IPS-15b (cell line): ENCODE measurements around the gene SRP19.
"Not testable (repeated sequence)": the region's sequence is repeated elsewhere in the genome, so short reads cannot be mapped to it uniquely, and the experiment has no call there.

ENCODE experiments used
- H3K27me3 ChIP-seq: one replicate; pipeline ENCODE4 v1.6.1; 2013; ENCODE audit warnings: low read length; ENCODE audit not compliant: control insufficient read depth, insufficient read depth
- H3K36me3 ChIP-seq: one replicate; pipeline ENCODE4 v1.6.1; 2013; ENCODE audit warnings: low read length; ENCODE audit not compliant: control insufficient read depth, insufficient read depth
- H3K4me1 ChIP-seq: one replicate; pipeline ENCODE4 v1.6.1; 2013; ENCODE audit warnings: mild to moderate bottlenecking, low read length; ENCODE audit not compliant: control insufficient read depth, insufficient read depth
- H3K4me3 ChIP-seq: one replicate; pipeline ENCODE4 v1.5.1; 2013; ENCODE audit warnings: low read depth, low read length
- H3K9ac ChIP-seq: one replicate; pipeline ENCODE4 v1.6.1; 2013; ENCODE audit warnings: low read depth, mild to moderate bottlenecking, low read length
- H3K9me3 ChIP-seq: one replicate; pipeline ENCODE4 v1.6.1; 2013; ENCODE audit warnings: mild to moderate bottlenecking, low read length; ENCODE audit not compliant: control insufficient read depth, insufficient read depth

Gene SRP19

GRCh38 chr5:112870966-112871365, 9.9 kb downstream of the SRP19 start:
- Histone ChIP-seq H3K9ac (no peak overlapping the region), H3K4me1 (no peaks in the 10 kb centered on the region), H3K36me3 (peaks cover 20% of the 10 kb centered on the region)

GRCh38 chr5:112876362-112876761, 15.3 kb downstream of the SRP19 start:
- no peaks in the 10 kb centered on the region for H3K36me3 ChIP-seq
- H3K4me3 ChIP-seq: no peak overlapping the region
- H3K4me1 ChIP-seq: peaks cover 4% of the 10 kb centered on the region
- no peaks in the 10 kb centered on the region for H3K9me3 ChIP-seq
- no peak overlapping the region for H3K9ac ChIP-seq
- H3K27me3 ChIP-seq: no peaks in the 10 kb centered on the region

More at GRCh38 chr5:112870966-112871365, 9.9 kb downstream of the SRP19 start:
- H3K9me3 ChIP-seq: no peaks in the 10 kb centered on the region
- H3K27me3 ChIP-seq: no peaks in the 10 kb centered on the region
- no peak overlapping the region for H3K4me3 ChIP-seq

- H3K4me3 ChIP-seq: no peak overlapping the region
- no peak overlapping the region for H3K9ac ChIP-seq
- no peaks in the 10 kb centered on the region for H3K27me3 ChIP-seq
- no peaks in the 10 kb centered on the region for H3K36me3 ChIP-seq
- H3K9me3 ChIP-seq: no peaks in the 10 kb centered on the region
- peaks cover 4% of the 10 kb centered on the region for H3K4me1 ChIP-seq
Observed at GRCh38 chr5:112878101-112878500, 17.0 kb downstream of the SRP19 start.

GRCh38 chr5:112878760-112879159, 17.7 kb downstream of the SRP19 start:
- Histone ChIP-seq H3K9ac (no peak overlapping the region), H3K27me3 (no peaks in the 10 kb centered on the region), H3K9me3 (no peaks in the 10 kb centered on the region), H3K4me1 (peaks cover 4% of the 10 kb centered on the region), H3K36me3 (no peaks in the 10 kb centered on the region), H3K4me3 (no peak overlapping the region)

GRCh38 chr5:112880219-112880964, 19.3 kb downstream of the SRP19 start:
- Histone ChIP-seq H3K36me3 (peaks cover 3% of the 10 kb centered on the region), H3K4me3 (no peak overlapping the region), H3K9me3 (no peaks in the 10 kb centered on the region), H3K9ac (no peak overlapping the region), H3K27me3 (no peaks in the 10 kb centered on the region), H3K4me1 (peaks cover 4% of the 10 kb centered on the region)

- Histone ChIP-seq H3K36me3 (peaks cover 8% of the 10 kb centered on the region), H3K27me3 (no peaks in the 10 kb centered on the region), H3K4me1 (no peaks in the 10 kb centered on the region), H3K9ac (no peak overlapping the region), H3K4me3 (no peak overlapping the region), H3K9me3 (no peaks in the 10 kb centered on the region)
Observed at GRCh38 chr5:112883192-112883591, 22.1 kb downstream of the SRP19 start.

- Histone ChIP-seq H3K4me3 (no peak overlapping the region), H3K27me3 (no peaks in the 10 kb centered on the region), H3K9ac (no peak overlapping the region), H3K9me3 (no peaks in the 10 kb centered on the region), H3K4me1 (no peaks in the 10 kb centered on the region), H3K36me3 (peaks cover 8% of the 10 kb centered on the region)
Observed at GRCh38 chr5:112885001-112885400, 23.9 kb downstream of the SRP19 start.

- Histone ChIP-seq H3K9ac (no peak overlapping the region), H3K9me3 (no peaks in the 10 kb centered on the region), H3K27me3 (no peaks in the 10 kb centered on the region), H3K4me3 (no peak overlapping the region), H3K4me1 (no peaks in the 10 kb centered on the region), H3K36me3 (peaks cover 8% of the 10 kb centered on the region)
Observed at GRCh38 chr5:112886975-112887374, 25.9 kb downstream of the SRP19 start.

- not testable (repeated sequence) for H3K36me3 ChIP-seq, H3K4me3 ChIP-seq, H3K9ac ChIP-seq, H3K4me1 ChIP-seq, H3K9me3 ChIP-seq, H3K27me3 ChIP-seq
Observed at GRCh38 chr5:112892066-112892465, 31.0 kb downstream of the SRP19 start.

- no peak overlapping the region for H3K4me3 ChIP-seq
- H3K36me3 ChIP-seq: no peaks in the 10 kb centered on the region
- H3K9me3 ChIP-seq: no peaks in the 10 kb centered on the region
- H3K27me3 ChIP-seq: no peaks in the 10 kb centered on the region
- H3K4me1 ChIP-seq: no peaks in the 10 kb centered on the region
- no peak overlapping the region for H3K9ac ChIP-seq
Observed at GRCh38 chr5:112892776-112893175, 31.7 kb downstream of the SRP19 start.

GRCh38 chr5:112895682-112896081, 34.6 kb downstream of the SRP19 start:
- no peak overlapping the region for H3K4me3 ChIP-seq
- H3K4me1 ChIP-seq: no peaks in the 10 kb centered on the region
- no peaks in the 10 kb centered on the region for H3K27me3 ChIP-seq
- H3K9me3 ChIP-seq: no peaks in the 10 kb centered on the region
- H3K9ac ChIP-seq: no peak overlapping the region
- no peaks in the 10 kb centered on the region for H3K36me3 ChIP-seq

GRCh38 chr5:112902561-112902960, 41.5 kb downstream of the SRP19 start:
- Histone ChIP-seq H3K9ac (no peak overlapping the region), H3K27me3 (no peaks in the 10 kb centered on the region), H3K4me1 (no peaks in the 10 kb centered on the region), H3K9me3 (no peaks in the 10 kb centered on the region), H3K36me3 (peaks cover 8% of the 10 kb centered on the region), H3K4me3 (no peak overlapping the region)
